ENCODE results near the gene USP24.

USP24 gene

DNA sequence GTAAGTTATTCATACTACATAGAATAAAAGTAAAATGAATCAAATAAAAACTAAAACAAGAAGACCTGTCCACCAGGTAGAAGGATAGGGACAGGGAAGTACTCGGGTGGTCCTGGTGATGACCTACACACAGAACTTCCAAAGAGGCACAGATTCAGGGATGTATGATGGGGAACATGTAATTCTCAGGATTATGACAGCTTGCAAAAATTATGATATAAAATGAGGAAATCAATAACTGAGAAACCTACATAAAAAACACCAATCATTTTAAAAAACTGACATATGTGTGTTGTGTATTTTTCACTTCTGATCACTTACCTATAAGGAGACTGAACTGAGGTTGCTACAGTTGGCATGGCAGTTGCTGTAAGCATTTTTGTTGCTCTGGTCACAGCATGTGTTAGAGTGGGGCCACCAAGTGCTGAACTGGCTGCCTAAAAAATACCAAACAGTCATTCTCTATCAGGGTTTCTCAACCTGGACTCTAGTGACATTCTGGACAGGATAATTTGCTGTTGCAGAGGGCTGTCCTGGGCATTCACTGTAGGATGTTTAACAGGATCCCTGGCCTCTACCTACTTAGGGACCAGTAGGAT is 73.8 kb downstream of the USP24 start:
- Histone ChIP-seq H3K9me2 (replicated peaks; ENCODE audit: control insufficient read depth, low read length) (no peaks in the 10 kb centered on the region), H3K4me2 (ENCODE audit: low read length) (no peak overlapping the region), H3K79me2 (ENCODE audit: control insufficient read depth, low read length) (no peaks in the 10 kb centered on the region), H3K4me1 (ENCODE audit: control insufficient read depth, low read length) (no peaks in the 10 kb centered on the region), H3K9me3 (ENCODE audit: control insufficient read depth, insufficient read depth, low read length) (no peaks in the 10 kb centered on the region), H3K36me3 (ENCODE audit: control insufficient read depth, low read length) (peaks cover 94% of the 10 kb centered on the region), H3K27me3 (ENCODE audit: control insufficient read depth, low read length) (no peaks in the 10 kb centered on the region), H4K20me1 (ENCODE audit: control insufficient read depth, insufficient read depth, low read depth, low read length) (no peaks in the 10 kb centered on the region), H3K27ac (ENCODE audit: low read depth, low read length) (no peak overlapping the region), H3F3A (ENCODE audit: control insufficient read depth, insufficient read depth) (peaks cover 4% of the 10 kb centered on the region; the same call in 1 of the 2 replicates), H3K4me3 (ENCODE audit: low read length) (no peak overlapping the region)
- TF ChIP-seq, protein P1, sequence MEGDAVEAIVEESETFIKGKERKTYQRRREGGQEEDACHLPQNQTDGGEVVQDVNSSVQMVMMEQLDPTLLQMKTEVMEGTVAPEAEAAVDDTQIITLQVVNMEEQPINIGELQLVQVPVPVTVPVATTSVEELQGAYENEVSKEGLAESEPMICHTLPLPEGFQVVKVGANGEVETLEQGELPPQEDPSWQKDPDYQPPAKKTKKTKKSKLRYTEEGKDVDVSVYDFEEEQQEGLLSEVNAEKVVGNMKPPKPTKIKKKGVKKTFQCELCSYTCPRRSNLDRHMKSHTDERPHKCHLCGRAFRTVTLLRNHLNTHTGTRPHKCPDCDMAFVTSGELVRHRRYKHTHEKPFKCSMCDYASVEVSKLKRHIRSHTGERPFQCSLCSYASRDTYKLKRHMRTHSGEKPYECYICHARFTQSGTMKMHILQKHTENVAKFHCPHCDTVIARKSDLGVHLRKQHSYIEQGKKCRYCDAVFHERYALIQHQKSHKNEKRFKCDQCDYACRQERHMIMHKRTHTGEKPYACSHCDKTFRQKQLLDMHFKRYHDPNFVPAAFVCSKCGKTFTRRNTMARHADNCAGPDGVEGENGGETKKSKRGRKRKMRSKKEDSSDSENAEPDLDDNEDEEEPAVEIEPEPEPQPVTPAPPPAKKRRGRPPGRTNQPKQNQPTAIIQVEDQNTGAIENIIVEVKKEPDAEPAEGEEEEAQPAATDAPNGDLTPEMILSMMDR (IDR thresholded peaks at IDR 0.05; ENCODE audit: low read depth, low read length, poor library complexity, severe bottlenecking), result no peak
- no peak for TF ChIP-seq EZH2phosphoT487 (IDR thresholded peaks at IDR 0.05; ENCODE audit: borderline replicate concordance, low read length)

DNA sequence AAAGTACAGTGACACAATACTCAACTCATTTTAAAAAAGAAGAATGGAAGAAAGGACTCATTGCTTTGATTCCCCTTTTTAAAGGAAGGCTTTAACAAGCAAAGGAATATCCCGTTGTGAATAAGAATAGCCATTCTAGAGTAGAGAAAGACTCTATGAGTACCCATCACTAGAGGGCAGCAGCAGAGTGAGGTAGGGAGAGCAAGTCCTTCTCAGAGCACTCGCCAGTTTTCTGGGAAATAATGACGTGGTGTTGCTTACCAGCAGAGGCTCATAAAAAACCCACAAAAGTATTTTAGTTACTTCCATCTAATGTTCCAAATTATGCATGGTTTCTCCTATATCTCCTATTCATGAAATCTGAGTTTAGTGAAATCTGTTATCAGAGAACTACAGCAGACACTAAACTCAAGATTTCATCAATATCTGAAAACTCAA is 74.6 kb downstream of the USP24 start:
- Histone ChIP-seq H3K4me2 (ENCODE audit: low read length) (no peak overlapping the region), H3K4me3 (ENCODE audit: low read length) (no peak overlapping the region), H3K79me2 (ENCODE audit: control insufficient read depth, low read length) (no peaks in the 10 kb centered on the region), H3K36me3 (ENCODE audit: control insufficient read depth, low read length) (peaks cover 93% of the 10 kb centered on the region), H3K27ac (ENCODE audit: low read depth, low read length) (no peak overlapping the region), H3K4me1 (ENCODE audit: control insufficient read depth, low read length) (no peaks in the 10 kb centered on the region), H3F3A (ENCODE audit: control insufficient read depth, insufficient read depth) (peaks cover 4% of the 10 kb centered on the region; the same call in 1 of the 2 replicates), H3K27me3 (ENCODE audit: control insufficient read depth, low read length) (no peaks in the 10 kb centered on the region), H3K9me3 (ENCODE audit: control insufficient read depth, insufficient read depth, low read length) (no peaks in the 10 kb centered on the region), H3K9me2 (replicated peaks; ENCODE audit: control insufficient read depth, low read length) (no peaks in the 10 kb centered on the region), H4K20me1 (ENCODE audit: control insufficient read depth, insufficient read depth, low read depth, low read length) (no peaks in the 10 kb centered on the region)
- no peak for TF ChIP-seq EZH2phosphoT487 (IDR thresholded peaks at IDR 0.05; ENCODE audit: borderline replicate concordance, low read length)
- TF ChIP-seq, protein P1 (IDR thresholded peaks at IDR 0.05; ENCODE audit: low read depth, low read length, poor library complexity, severe bottlenecking), result peak; percentile 78

DNA sequence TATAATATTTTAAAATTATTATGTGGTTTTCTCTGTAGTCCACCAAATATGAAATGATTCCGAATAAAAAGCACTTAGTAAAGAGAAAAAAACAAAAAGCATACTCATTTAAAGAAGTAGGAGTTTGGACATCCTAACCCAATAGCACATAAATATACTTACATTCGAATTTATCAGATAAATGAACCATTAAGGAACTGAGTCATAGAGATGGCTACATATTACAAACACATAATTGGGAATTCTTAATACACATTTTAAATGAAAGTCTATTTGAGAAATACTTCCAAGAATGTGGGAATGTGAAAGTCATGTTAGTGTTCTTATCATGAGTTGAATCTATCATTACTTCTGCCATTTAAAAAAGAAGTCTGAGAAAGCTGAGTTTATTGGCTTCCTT is 75.0 kb downstream of the USP24 start:
- H3K9me3 ChIP-seq (ENCODE audit: control insufficient read depth, insufficient read depth, low read length), result no peaks in the 10 kb centered on the region
- no peak overlapping the region for H3K27ac ChIP-seq (ENCODE audit: low read depth, low read length)
- no peaks in the 10 kb centered on the region for H3K9me2 ChIP-seq (replicated peaks; ENCODE audit: control insufficient read depth, low read length)
- TF ChIP-seq, protein P1 (IDR thresholded peaks at IDR 0.05; ENCODE audit: low read depth, low read length, poor library complexity, severe bottlenecking), result no peak
- no peak for TF ChIP-seq EZH2phosphoT487 (IDR thresholded peaks at IDR 0.05; ENCODE audit: borderline replicate concordance, low read length)
- no peaks in the 10 kb centered on the region for H4K20me1 ChIP-seq (ENCODE audit: control insufficient read depth, insufficient read depth, low read depth, low read length)
- H3K79me2 ChIP-seq (ENCODE audit: control insufficient read depth, low read length), result no peaks in the 10 kb centered on the region
- H3K4me1 ChIP-seq (ENCODE audit: control insufficient read depth, low read length), result no peaks in the 10 kb centered on the region
- H3K4me3 ChIP-seq (ENCODE audit: low read length), result no peak overlapping the region
- no peak overlapping the region for H3K4me2 ChIP-seq (ENCODE audit: low read length)
- H3K27me3 ChIP-seq (ENCODE audit: control insufficient read depth, low read length), result no peaks in the 10 kb centered on the region
- H3F3A ChIP-seq (ENCODE audit: control insufficient read depth, insufficient read depth), result peaks cover 4% of the 10 kb centered on the region; the same call in 1 of the 2 replicates
- peaks cover 93% of the 10 kb centered on the region for H3K36me3 ChIP-seq (ENCODE audit: control insufficient read depth, low read length)

Measured in DOHH2 (cell line).